ENCODE data around the gene CFAP45. TPM values are rescaled to one million over a fixed set of nuclear protein-coding genes. Genes with fewer than 3 reads are reported as not detected.
"Not testable (repeated sequence)": the region's sequence is repeated elsewhere in the genome, so short reads cannot be mapped to it uniquely, and the experiment has no call there.

Gene CFAP45
- total RNA-seq, 2 donors from 2014 or later = 1.2 to 2.8 TPM

- DNase-seq (ENCODE audit: low spot score in 2 of 2) = no peak
- H3K36me3 Mint-ChIP-seq = peaks cover 24 to 49% of the 10 kb centered on the region in 2 donors
- ATAC-seq = no peak
- H3K27ac Mint-ChIP-seq = peak overlapping the region; percentile 77 to 87
- no peaks in the 10 kb centered on the region for H3K9me3 Mint-ChIP-seq
Measured at GRCh38 chr1:159918352-159919200, 18.6 kb upstream of the CFAP45 start.

- Mint-ChIP-seq H3K9me3 (no peaks in the 10 kb centered on the region), H3K36me3 (peaks cover 16 to 46% of the 10 kb centered on the region in 2 donors), H3K27ac (peak overlapping the region; percentile 77 to 87)
- DNase-seq (ENCODE audit: low spot score in 2 of 2) (no peak), ATAC-seq (no peak)
Measured at GRCh38 chr1:159917533-159918351, 17.8 kb upstream of the CFAP45 start.

- peaks cover 15 to 41% of the 10 kb centered on the region in 2 donors for H3K36me3 Mint-ChIP-seq
Measured at GRCh38 chr1:159916242-159917051, 16.5 kb upstream of the CFAP45 start.

GRCh38 chr1:159915571-159916241 lies 15.7 kb upstream of the CFAP45 start:
- peaks cover 11 to 33% of the 10 kb centered on the region in 2 donors for H3K36me3 Mint-ChIP-seq
- H3K9me3 Mint-ChIP-seq = no peaks in the 10 kb centered on the region
- H3K27ac Mint-ChIP-seq = peak overlapping the region; percentile 61 to 77
- ATAC-seq (no peak), DNase-seq (ENCODE audit: low spot score in 2 of 2) (no peak)

More at GRCh38 chr1:159916242-159917051, 16.5 kb upstream of the CFAP45 start:
- ATAC-seq (no peak), DNase-seq (ENCODE audit: low spot score in 2 of 2) (no peak)
- Mint-ChIP-seq H3K27ac (peak overlapping the region; percentile 61 to 77), H3K9me3 (no peaks in the 10 kb centered on the region)

GRCh38 chr1:159914252-159915018 lies 14.5 kb upstream of the CFAP45 start:
- ATAC-seq (no peak), DNase-seq (ENCODE audit: low spot score in 2 of 2) (no peak)
- peak overlapping the region in 1 of 2 donors; percentile 88 for H3K27ac Mint-ChIP-seq
- H3K9me3 Mint-ChIP-seq = no peaks in the 10 kb centered on the region
- H3K36me3 Mint-ChIP-seq = peaks cover 6 to 24% of the 10 kb centered on the region in 2 donors

GRCh38 chr1:159913451-159914192 lies 13.7 kb upstream of the CFAP45 start:
- peaks cover 6 to 22% of the 10 kb centered on the region in 2 donors for H3K36me3 Mint-ChIP-seq
- H3K27ac Mint-ChIP-seq = peak overlapping the region; percentile 84 to 88
- ATAC-seq (no peak), DNase-seq (ENCODE audit: low spot score in 2 of 2) (no peak)
- no peaks in the 10 kb centered on the region for H3K9me3 Mint-ChIP-seq

- DNase-seq (ENCODE audit: low spot score in 2 of 2) = no peak
Measured at GRCh38 chr1:159911326-159912070, 11.5 kb upstream of the CFAP45 start.

GRCh38 chr1:159908031-159908940 lies 8.3 kb upstream of the CFAP45 start:
- ATAC-seq (no peak), DNase-seq (ENCODE audit: low spot score in 2 of 2) (no peak)
- peaks cover 0 to 9% of the 10 kb centered on the region in 2 donors for H3K36me3 Mint-ChIP-seq
- H3K9me3 Mint-ChIP-seq = no peaks in the 10 kb centered on the region
- H3K27ac Mint-ChIP-seq = peak overlapping the region in 1 of 2 donors; percentile 9

More at GRCh38 chr1:159911326-159912070, 11.5 kb upstream of the CFAP45 start:
- Mint-ChIP-seq H3K27ac (peak overlapping the region; percentile 84 to 98), H3K9me3 (no peaks in the 10 kb centered on the region), H3K36me3 (peaks cover 0 to 10% of the 10 kb centered on the region in 2 donors)
- ATAC-seq = peak in 1 of 2 donors; percentile 43

- H3K9me3 Mint-ChIP-seq = no peaks in the 10 kb centered on the region
- no peak overlapping the region for H3K27ac Mint-ChIP-seq
- ATAC-seq = no peak
- no peaks in the 10 kb centered on the region for H3K36me3 Mint-ChIP-seq
- DNase-seq (ENCODE audit: low spot score in 2 of 2) = no peak
Measured at GRCh38 chr1:159906960-159907359, 7.0 kb upstream of the CFAP45 start.

- H3K9me3 Mint-ChIP-seq; DNase-seq (ENCODE audit: low spot score in 2 of 2); ATAC-seq; H3K27ac Mint-ChIP-seq; H3K36me3 Mint-ChIP-seq: not testable (repeated sequence)
Measured at GRCh38 chr1:159904036-159904435, 4.1 kb upstream of the CFAP45 start.

- no peaks in the 10 kb centered on the region for H3K9me3 Mint-ChIP-seq
- no peak for DNase-seq (ENCODE audit: low spot score in 2 of 2)
- H3K36me3 Mint-ChIP-seq = no peaks in the 10 kb centered on the region
- no peak for ATAC-seq
- H3K27ac Mint-ChIP-seq = no peak overlapping the region
Measured at GRCh38 chr1:159902541-159902940, 2.6 kb upstream of the CFAP45 start.

GRCh38 chr1:159900755-159901360 lies 893 bp upstream of the CFAP45 start:
- Mint-ChIP-seq H3K27ac (peak overlapping the region in 1 of 2 donors; percentile 32), H3K9me3 (no peaks in the 10 kb centered on the region), H3K36me3 (no peaks in the 10 kb centered on the region)
- DNase-seq (ENCODE audit: low spot score in 2 of 2) (no peak), ATAC-seq (no peak)

- not testable (repeated sequence) for DNase-seq (ENCODE audit: low spot score in 2 of 2); ATAC-seq; H3K27ac Mint-ChIP-seq; H3K9me3 Mint-ChIP-seq; H3K36me3 Mint-ChIP-seq
Measured at GRCh38 chr1:159899634-159900033, 331 bp downstream of the CFAP45 start.

Measured in activated naive CD4-positive, alpha-beta T cell treated with anti-CD3 and anti-CD28 coated beads, Interleukin-2, amount 50 U/mL, for 72 hours (primary cell).